Astrocyte (in vitro differentiated cells and primary cell): ENCODE measurements around the gene BRINP2. TPM values are rescaled to one million over a fixed set of nuclear protein-coding genes. Genes with fewer than 3 reads are reported as not detected.

ENCODE experiments used
- DNase-seq: peaks from one replicate; pipeline ENCODE4 v3.0.0-alpha.2; 2010; ENCODE audit warnings: low read depth
- FAIRE-seq: peaks from 2 replicates; lab custom pipeline; 2011; peaks lifted over from hg19 to GRCh38; lab: Jason Lieb, UNC
- H2AFZ ChIP-seq: 2 replicates; pipeline ENCODE4 v1.6.0; 2012; ENCODE audit warnings: low read depth, low read length, inconsistent platforms
- H3K27ac ChIP-seq: 2 replicates; pipeline ENCODE4 v1.5.1; 2011; ENCODE audit warnings: low read depth, low read length, inconsistent platforms
- H3K27me3 ChIP-seq: 2 replicates; pipeline ENCODE4 v1.6.0; 2011; ENCODE audit warnings: low read length, inconsistent platforms; ENCODE audit not compliant: insufficient read depth
- H3K36me3 ChIP-seq: 2 replicates; pipeline ENCODE4 v1.5.1; 2011; ENCODE audit warnings: low read length, inconsistent platforms; ENCODE audit not compliant: insufficient read depth
- H3K4me1 ChIP-seq: 2 replicates; pipeline ENCODE4 v1.5.1; 2011; ENCODE audit warnings: low read length, inconsistent platforms; ENCODE audit not compliant: insufficient read depth
- H3K4me2 ChIP-seq: 2 replicates; pipeline ENCODE4 v1.6.0; 2012; ENCODE audit warnings: low read length, inconsistent platforms
- H3K4me3 ChIP-seq: 2 replicates; pipeline ENCODE4 v1.5.1; 2011; ENCODE audit warnings: low read depth, mild to moderate bottlenecking, low read length, inconsistent platforms; ENCODE audit not compliant: insufficient read depth
- H3K79me2 ChIP-seq: 2 replicates; pipeline ENCODE4 v1.6.0; 2012; ENCODE audit warnings: mild to moderate bottlenecking, low read length, inconsistent platforms; ENCODE audit not compliant: insufficient read depth
- H3K9ac ChIP-seq: 2 replicates; pipeline ENCODE4 v1.6.0; 2012; ENCODE audit warnings: mild to moderate bottlenecking, low read length, inconsistent platforms
- H3K9me3 ChIP-seq: 2 replicates; pipeline ENCODE4 v1.5.1; 2012; ENCODE audit warnings: low read depth, mild to moderate bottlenecking, low read length, inconsistent platforms; ENCODE audit not compliant: insufficient read depth
- H4K20me1 ChIP-seq: 2 replicates; pipeline ENCODE4 v1.6.0; 2012; ENCODE audit warnings: low read length, inconsistent platforms; ENCODE audit not compliant: insufficient read depth
- H3K27ac Mint-ChIP-seq: one replicate; pipeline ENCODE4 v1.8.0; 2021; ENCODE audit warnings: mild to moderate bottlenecking, mixed read lengths; ENCODE audit not compliant: unreplicated experiment
- H3K27me3 Mint-ChIP-seq: one replicate; pipeline ENCODE4 v1.8.0; 2021; ENCODE audit warnings: low read depth, mixed read lengths; ENCODE audit not compliant: unreplicated experiment
- H3K36me3 Mint-ChIP-seq: one replicate; pipeline ENCODE4 v1.8.0; 2021; ENCODE audit warnings: low read depth, mixed read lengths; ENCODE audit not compliant: unreplicated experiment
- H3K4me1 Mint-ChIP-seq: one replicate; pipeline ENCODE4 v1.8.0; 2021; ENCODE audit warnings: low read depth, mixed read lengths; ENCODE audit not compliant: unreplicated experiment
- H3K4me3 Mint-ChIP-seq: one replicate; pipeline ENCODE4 v1.8.0; 2021; ENCODE audit warnings: mild to moderate bottlenecking, moderate library complexity, mixed read lengths; ENCODE audit not compliant: unreplicated experiment
- H3K9me3 Mint-ChIP-seq: one replicate; pipeline ENCODE4 v1.8.0; 2021; ENCODE audit warnings: mild to moderate bottlenecking, mixed read lengths; ENCODE audit not compliant: unreplicated experiment
- EZH2 ChIP-seq: IDR thresholded peaks from 2 replicates; pipeline ENCODE4 v1.6.1; 2012; ENCODE audit warnings: mild to moderate bottlenecking, low read length, inconsistent platforms; ENCODE audit not compliant: insufficient read depth
- total RNA-seq: library from RNA; stranded (reverse); gene quantifications from 2 replicates; pipeline ENCODE4 v1.2.1, GENCODE V29; 2021
- TF ChIP-seq, protein P1 (sequence below): IDR thresholded peaks from 2 replicates; pipeline ENCODE4 v1.5.1; 2011; ENCODE audit warnings: low read depth, mild to moderate bottlenecking, inconsistent platforms, low read length, moderate library complexity; ENCODE audit not compliant: insufficient read depth

The BRINP2 gene
- total RNA-seq, 1 donor from 2014 or later: not detected

- DNase-seq: no peak
- no peak overlapping the region for H3K9ac ChIP-seq
- H3K4me1 ChIP-seq: peaks cover 6% of the 10 kb centered on the region
- H3K27ac Mint-ChIP-seq: no peak overlapping the region
- H3K27me3 Mint-ChIP-seq: peaks cover 12% of the 10 kb centered on the region
- H3K79me2 ChIP-seq: no peaks in the 10 kb centered on the region
- H3K27ac ChIP-seq: no peak overlapping the region
- H3K9me3 Mint-ChIP-seq: no peaks in the 10 kb centered on the region
- H3K9me3 ChIP-seq: no peaks in the 10 kb centered on the region
- H3K4me1 Mint-ChIP-seq: no peaks in the 10 kb centered on the region
- FAIRE-seq: no peak
- H3K4me3 ChIP-seq: no peak overlapping the region
- no peak overlapping the region for H2AFZ ChIP-seq
- H4K20me1 ChIP-seq: no peaks in the 10 kb centered on the region
- H3K27me3 ChIP-seq: peaks cover 59% of the 10 kb centered on the region
- TF ChIP-seq, protein P1, sequence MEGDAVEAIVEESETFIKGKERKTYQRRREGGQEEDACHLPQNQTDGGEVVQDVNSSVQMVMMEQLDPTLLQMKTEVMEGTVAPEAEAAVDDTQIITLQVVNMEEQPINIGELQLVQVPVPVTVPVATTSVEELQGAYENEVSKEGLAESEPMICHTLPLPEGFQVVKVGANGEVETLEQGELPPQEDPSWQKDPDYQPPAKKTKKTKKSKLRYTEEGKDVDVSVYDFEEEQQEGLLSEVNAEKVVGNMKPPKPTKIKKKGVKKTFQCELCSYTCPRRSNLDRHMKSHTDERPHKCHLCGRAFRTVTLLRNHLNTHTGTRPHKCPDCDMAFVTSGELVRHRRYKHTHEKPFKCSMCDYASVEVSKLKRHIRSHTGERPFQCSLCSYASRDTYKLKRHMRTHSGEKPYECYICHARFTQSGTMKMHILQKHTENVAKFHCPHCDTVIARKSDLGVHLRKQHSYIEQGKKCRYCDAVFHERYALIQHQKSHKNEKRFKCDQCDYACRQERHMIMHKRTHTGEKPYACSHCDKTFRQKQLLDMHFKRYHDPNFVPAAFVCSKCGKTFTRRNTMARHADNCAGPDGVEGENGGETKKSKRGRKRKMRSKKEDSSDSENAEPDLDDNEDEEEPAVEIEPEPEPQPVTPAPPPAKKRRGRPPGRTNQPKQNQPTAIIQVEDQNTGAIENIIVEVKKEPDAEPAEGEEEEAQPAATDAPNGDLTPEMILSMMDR: no peak
- no peaks in the 10 kb centered on the region for H3K36me3 Mint-ChIP-seq
- no peaks in the 10 kb centered on the region for H3K36me3 ChIP-seq
- H3K4me2 ChIP-seq: no peak overlapping the region
- no peak overlapping the region for H3K4me3 Mint-ChIP-seq
Observed at GRCh38 chr1:177172866-177173265, 2.1 kb downstream of the BRINP2 start.

- no peak overlapping the region for H2AFZ ChIP-seq
- no peaks in the 10 kb centered on the region for H3K79me2 ChIP-seq
- peaks cover 52% of the 10 kb centered on the region for H3K27me3 ChIP-seq
- H3K4me3 ChIP-seq: no peak overlapping the region
- Mint-ChIP-seq H3K36me3 (no peaks in the 10 kb centered on the region), H3K4me1 (no peaks in the 10 kb centered on the region), H3K27ac (no peak overlapping the region), H3K4me3 (no peak overlapping the region), H3K9me3 (no peaks in the 10 kb centered on the region), H3K27me3 (peaks cover 23% of the 10 kb centered on the region)
- peaks cover 6% of the 10 kb centered on the region for H3K4me1 ChIP-seq
- no peak for FAIRE-seq
- H3K9ac ChIP-seq: no peak overlapping the region
- H3K27ac ChIP-seq: no peak overlapping the region
- TF ChIP-seq, protein P1: no peak
- no peak for TF ChIP-seq EZH2
- DNase-seq: no peak
- H3K36me3 ChIP-seq: no peaks in the 10 kb centered on the region
- H4K20me1 ChIP-seq: no peaks in the 10 kb centered on the region
- H3K9me3 ChIP-seq: no peaks in the 10 kb centered on the region
- no peak overlapping the region for H3K4me2 ChIP-seq
Observed at GRCh38 chr1:177173976-177174375, 3.2 kb downstream of the BRINP2 start.

DNA sequence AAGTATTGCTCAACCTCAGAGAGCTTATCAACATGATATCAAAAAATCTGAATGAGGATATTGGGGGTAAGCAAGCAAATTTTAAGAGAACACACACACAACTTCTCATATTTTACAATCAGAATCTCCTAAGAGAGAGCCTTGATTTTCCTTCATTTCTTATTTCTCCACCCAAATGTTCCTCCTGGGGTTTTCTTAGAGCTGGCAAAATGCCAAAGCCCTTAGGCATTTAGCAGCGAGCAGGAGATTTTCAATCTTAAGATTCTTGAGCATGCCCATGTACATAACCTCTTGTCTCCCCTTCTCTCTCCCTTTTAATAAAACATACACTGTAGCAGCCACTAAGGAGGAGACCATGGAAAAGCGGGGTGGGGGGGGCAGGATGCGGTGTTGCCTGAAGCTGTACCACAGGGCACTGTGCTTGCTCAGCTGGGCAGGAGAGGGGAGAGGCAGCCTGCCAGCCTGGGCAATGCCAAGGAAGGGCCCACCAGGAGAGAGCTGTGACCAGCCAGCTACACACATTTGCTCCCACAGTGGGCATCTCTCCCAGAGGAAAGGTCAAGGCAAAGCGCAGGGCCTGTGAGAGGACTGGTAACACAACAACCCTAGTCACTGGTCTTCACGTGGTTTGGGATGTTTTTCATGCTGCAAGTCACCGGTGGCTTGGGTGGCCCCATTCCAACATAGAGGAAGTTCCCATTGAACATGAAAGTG is 4.3 kb downstream of the BRINP2 start:
- Mint-ChIP-seq H3K4me1 (no peaks in the 10 kb centered on the region), H3K36me3 (no peaks in the 10 kb centered on the region), H3K27me3 (peaks cover 30% of the 10 kb centered on the region), H3K4me3 (no peak overlapping the region), H3K27ac (no peak overlapping the region), H3K9me3 (no peaks in the 10 kb centered on the region)
- TF ChIP-seq, protein P1: no peak
- TF ChIP-seq EZH2: no peak
- H3K27ac ChIP-seq: no peak overlapping the region
- DNase-seq (no peak), FAIRE-seq (no peak)
- H3K9me3 ChIP-seq: no peaks in the 10 kb centered on the region
- H3K4me3 ChIP-seq: no peak overlapping the region
- H3K79me2 ChIP-seq: no peaks in the 10 kb centered on the region
- H3K9ac ChIP-seq: no peak overlapping the region
- peaks cover 45% of the 10 kb centered on the region for H3K27me3 ChIP-seq
- H3K4me2 ChIP-seq: no peak overlapping the region
- H4K20me1 ChIP-seq: no peaks in the 10 kb centered on the region
- H3K4me1 ChIP-seq: peaks cover 6% of the 10 kb centered on the region
- no peak overlapping the region for H2AFZ ChIP-seq
- no peaks in the 10 kb centered on the region for H3K36me3 ChIP-seq
